Osteoblast (primary cell): ENCODE measurements around the gene PGA4. TPM values are rescaled to one million over a fixed set of nuclear protein-coding genes. Genes with fewer than 3 reads are reported as not detected.

ENCODE experiments used
- DNase-seq: peaks from one replicate; pipeline ENCODE4 v3.0.0; 2011; ENCODE audit warnings: low spot score, mixed read lengths; ENCODE audit not compliant: insufficient read length; ENCODE audit errors: missing footprints
- H2AFZ ChIP-seq: 2 replicates; pipeline ENCODE4 v1.6.0; 2011; ENCODE audit warnings: mild to moderate bottlenecking, low read length
- H3K27ac ChIP-seq: 2 replicates; pipeline ENCODE4 v1.5.1; 2011; ENCODE audit warnings: mild to moderate bottlenecking, low read depth, low read length, moderate library complexity
- H3K27me3 ChIP-seq: 2 replicates; pipeline ENCODE4 v1.6.0; 2012; ENCODE audit warnings: mild to moderate bottlenecking, control low read depth, inconsistent platforms, low read length, moderate library complexity; ENCODE audit not compliant: insufficient read depth
- H3K36me3 ChIP-seq: 2 replicates; pipeline ENCODE4 v1.5.1; 2011; ENCODE audit warnings: mild to moderate bottlenecking, low read length, control low read depth, moderate library complexity; ENCODE audit not compliant: insufficient read depth
- H3K4me1 ChIP-seq: 2 replicates; pipeline ENCODE4 v1.5.1; 2011; ENCODE audit warnings: mild to moderate bottlenecking, low read length, control low read depth, moderate library complexity; ENCODE audit not compliant: insufficient read depth
- H3K4me2 ChIP-seq: 2 replicates; pipeline ENCODE4 v1.6.0; 2011; ENCODE audit warnings: mild to moderate bottlenecking, low read length; ENCODE audit not compliant: insufficient read depth
- H3K4me3 ChIP-seq: fragments of 200-600 bp; sonication (generic); 3 replicates; pipeline ENCODE4 v1.5.1; 2012; ENCODE audit warnings: mild to moderate bottlenecking, low read length, inconsistent platforms; ENCODE audit not compliant: insufficient read depth
- H3K79me2 ChIP-seq: 2 replicates; pipeline ENCODE4 v1.6.0; 2012; ENCODE audit warnings: mild to moderate bottlenecking, low read length, control low read depth, inconsistent platforms; ENCODE audit not compliant: insufficient read depth
- H3K9me3 ChIP-seq: 2 replicates; pipeline ENCODE4 v1.5.1; 2011; ENCODE audit warnings: low read depth, low read length, control low read depth
- H4K20me1 ChIP-seq: 2 replicates; pipeline ENCODE4 v1.6.0; 2012; ENCODE audit warnings: mild to moderate bottlenecking, low read length, control low read depth; ENCODE audit not compliant: insufficient read depth
- total RNA-seq: library from RNA; depleted of rRNA; stranded (reverse); fragments of >200 nt; gene quantifications from 2 replicates; pipeline ENCODE4 v1.2.3, GENCODE V29; 2012
- TF ChIP-seq, protein P1 (sequence below): IDR thresholded peaks from 2 replicates; pipeline ENCODE4 v1.5.1; 2011; ENCODE audit warnings: mild to moderate bottlenecking, low read depth, low read length, moderate library complexity; ENCODE audit errors: extremely low read depth

PGA4 gene
- total RNA-seq, 1 donor: not detected

DNA sequence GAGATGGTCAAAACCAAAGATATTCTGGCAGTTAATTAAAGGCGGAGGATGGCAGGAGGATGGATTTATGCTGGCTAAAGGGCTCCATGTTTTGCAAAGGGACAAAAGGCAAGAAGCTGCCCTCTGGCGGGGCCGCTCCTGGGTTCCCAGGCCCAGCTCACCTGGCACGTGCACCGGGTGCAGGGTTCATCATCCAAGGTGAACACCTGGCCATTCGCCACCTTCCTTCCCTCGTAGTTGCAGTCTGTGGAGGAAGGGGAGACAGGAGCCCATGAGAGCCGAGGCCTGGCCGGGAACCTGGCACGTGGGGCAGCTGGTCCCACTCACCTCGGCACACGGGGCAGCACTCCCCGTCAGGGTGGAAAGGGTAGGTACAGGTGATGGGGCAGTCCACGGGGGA, 42.6 kb downstream of the PGA4 start:
- Histone ChIP-seq H2AFZ (no peak overlapping the region), H3K36me3 (no peaks in the 10 kb centered on the region), H3K4me3 (no peak overlapping the region), H3K4me2 (no peak overlapping the region), H3K27me3 (no peaks in the 10 kb centered on the region), H3K27ac (no peak overlapping the region), H4K20me1 (no peaks in the 10 kb centered on the region), H3K4me1 (no peaks in the 10 kb centered on the region), H3K9me3 (no peaks in the 10 kb centered on the region), H3K79me2 (no peaks in the 10 kb centered on the region)
- no peak for DNase-seq
- TF ChIP-seq, protein P1, sequence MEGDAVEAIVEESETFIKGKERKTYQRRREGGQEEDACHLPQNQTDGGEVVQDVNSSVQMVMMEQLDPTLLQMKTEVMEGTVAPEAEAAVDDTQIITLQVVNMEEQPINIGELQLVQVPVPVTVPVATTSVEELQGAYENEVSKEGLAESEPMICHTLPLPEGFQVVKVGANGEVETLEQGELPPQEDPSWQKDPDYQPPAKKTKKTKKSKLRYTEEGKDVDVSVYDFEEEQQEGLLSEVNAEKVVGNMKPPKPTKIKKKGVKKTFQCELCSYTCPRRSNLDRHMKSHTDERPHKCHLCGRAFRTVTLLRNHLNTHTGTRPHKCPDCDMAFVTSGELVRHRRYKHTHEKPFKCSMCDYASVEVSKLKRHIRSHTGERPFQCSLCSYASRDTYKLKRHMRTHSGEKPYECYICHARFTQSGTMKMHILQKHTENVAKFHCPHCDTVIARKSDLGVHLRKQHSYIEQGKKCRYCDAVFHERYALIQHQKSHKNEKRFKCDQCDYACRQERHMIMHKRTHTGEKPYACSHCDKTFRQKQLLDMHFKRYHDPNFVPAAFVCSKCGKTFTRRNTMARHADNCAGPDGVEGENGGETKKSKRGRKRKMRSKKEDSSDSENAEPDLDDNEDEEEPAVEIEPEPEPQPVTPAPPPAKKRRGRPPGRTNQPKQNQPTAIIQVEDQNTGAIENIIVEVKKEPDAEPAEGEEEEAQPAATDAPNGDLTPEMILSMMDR: no peak

DNA sequence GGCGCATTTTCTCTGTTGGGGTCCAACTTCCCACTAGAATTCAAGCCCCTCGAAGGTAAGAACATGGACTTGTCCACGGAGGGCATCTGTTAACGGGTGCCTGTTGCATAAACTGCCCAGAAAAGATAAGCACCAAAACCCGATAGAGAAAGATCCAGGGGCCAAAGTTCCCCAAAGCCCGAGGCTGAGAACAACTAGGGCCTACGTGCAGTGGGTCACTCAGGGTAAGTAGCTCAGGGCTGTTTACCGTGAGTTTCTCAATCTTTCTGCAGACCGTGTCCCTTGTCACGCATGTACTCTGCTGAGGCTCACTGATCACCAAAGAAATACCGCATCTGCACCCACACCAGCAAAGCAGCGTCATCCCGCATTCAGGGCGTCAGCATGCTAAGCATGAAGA, 43.2 kb downstream of the PGA4 start:
- Histone ChIP-seq H3K4me3 (no peak overlapping the region), H3K36me3 (no peaks in the 10 kb centered on the region), H3K27ac (no peak overlapping the region), H4K20me1 (no peaks in the 10 kb centered on the region), H3K27me3 (no peaks in the 10 kb centered on the region), H3K79me2 (no peaks in the 10 kb centered on the region), H3K4me1 (no peaks in the 10 kb centered on the region), H3K9me3 (no peaks in the 10 kb centered on the region), H3K4me2 (no peak overlapping the region), H2AFZ (no peak overlapping the region)
- no peak for DNase-seq
- TF ChIP-seq, protein P1: no peak

DNA sequence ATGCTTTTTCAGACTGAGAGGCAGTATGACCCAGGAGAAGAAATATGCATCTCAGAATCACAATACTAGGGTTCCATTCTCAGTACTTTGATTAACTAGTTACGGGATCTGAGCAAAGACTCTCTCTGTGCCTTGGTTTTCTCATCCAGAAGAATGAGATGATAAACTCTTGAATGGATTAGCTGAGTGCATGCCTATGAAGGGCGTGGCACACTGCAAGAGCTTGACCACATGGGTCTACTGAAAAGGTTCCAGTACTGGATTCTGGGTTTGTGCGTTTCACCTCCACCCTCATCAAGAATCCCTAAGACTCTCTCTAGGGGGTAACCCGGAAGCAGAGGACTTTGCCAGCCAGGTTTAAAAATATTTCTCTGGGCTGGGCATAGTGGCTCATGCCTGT, 44.5 kb downstream of the PGA4 start:
- Histone ChIP-seq H3K9me3 (no peaks in the 10 kb centered on the region), H3K27ac (no peak overlapping the region), H3K4me2 (no peak overlapping the region), H3K4me1 (no peaks in the 10 kb centered on the region), H2AFZ (no peak overlapping the region), H3K27me3 (no peaks in the 10 kb centered on the region), H4K20me1 (no peaks in the 10 kb centered on the region), H3K4me3 (no peak overlapping the region), H3K79me2 (no peaks in the 10 kb centered on the region), H3K36me3 (peaks cover 2% of the 10 kb centered on the region)
- no peak for DNase-seq
- TF ChIP-seq, protein P1: no peak

DNA sequence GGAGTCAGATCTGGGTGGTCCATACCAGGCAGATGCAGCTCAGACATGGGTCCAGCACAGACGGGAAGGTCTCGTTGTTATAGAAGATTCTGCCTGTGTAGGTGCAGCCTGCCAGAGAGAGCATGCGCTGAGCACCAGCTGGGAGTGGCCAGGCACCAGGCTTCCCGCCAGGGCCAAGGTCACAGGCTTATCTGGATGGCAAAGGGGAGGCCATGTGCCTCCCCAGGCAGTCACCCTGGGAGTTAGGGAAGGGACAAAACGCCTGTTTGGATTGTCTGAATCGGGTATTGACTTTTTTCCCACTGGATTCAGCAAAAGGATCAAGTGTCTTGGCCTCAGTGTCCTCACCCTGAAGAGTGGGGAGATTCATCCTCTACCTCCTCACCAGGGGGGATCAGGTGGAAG, 45.3 kb downstream of the PGA4 start:
- no peaks in the 10 kb centered on the region for H3K79me2 ChIP-seq
- H3K27ac ChIP-seq: no peak overlapping the region
- DNase-seq: no peak
- H3K27me3 ChIP-seq: no peaks in the 10 kb centered on the region
- H3K4me2 ChIP-seq: no peak overlapping the region
- H3K36me3 ChIP-seq: peaks cover 3% of the 10 kb centered on the region
- H3K4me1 ChIP-seq: no peaks in the 10 kb centered on the region
- no peaks in the 10 kb centered on the region for H3K9me3 ChIP-seq
- no peaks in the 10 kb centered on the region for H4K20me1 ChIP-seq
- no peak overlapping the region for H2AFZ ChIP-seq
- H3K4me3 ChIP-seq: no peak overlapping the region
- TF ChIP-seq, protein P1: no peak
